HG03521 (cell line): ENCODE measurements around the gene INSM2.

ENCODE experiments used
- ATAC-seq: cut with Tn5 transposase; IDR thresholded peaks from one replicate; pipeline ENCODE4 v1.9.1; 2021; ENCODE audit warnings: mild to moderate bottlenecking, moderate library complexity; ENCODE audit not compliant: unreplicated experiment

INSM2 gene, protein sequence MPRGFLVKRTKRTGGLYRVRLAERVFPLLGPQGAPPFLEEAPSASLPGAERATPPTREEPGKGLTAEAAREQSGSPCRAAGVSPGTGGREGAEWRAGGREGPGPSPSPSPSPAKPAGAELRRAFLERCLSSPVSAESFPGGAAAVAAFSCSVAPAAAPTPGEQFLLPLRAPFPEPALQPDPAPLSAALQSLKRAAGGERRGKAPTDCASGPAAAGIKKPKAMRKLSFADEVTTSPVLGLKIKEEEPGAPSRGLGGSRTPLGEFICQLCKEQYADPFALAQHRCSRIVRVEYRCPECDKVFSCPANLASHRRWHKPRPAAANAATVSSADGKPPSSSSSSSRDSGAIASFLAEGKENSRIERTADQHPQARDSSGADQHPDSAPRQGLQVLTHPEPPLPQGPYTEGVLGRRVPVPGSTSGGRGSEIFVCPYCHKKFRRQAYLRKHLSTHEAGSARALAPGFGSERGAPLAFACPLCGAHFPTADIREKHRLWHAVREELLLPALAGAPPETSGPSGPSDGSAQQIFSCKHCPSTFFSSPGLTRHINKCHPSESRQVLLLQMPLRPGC

GRCh38 chr14:35533357-35534207 is at the start of gene INSM2:
Gene INSM2 (plus strand): TSS chr14:35534164. CDS start chr14:35534253, 89 bp downstream.
- peak; percentile 65 for ATAC-seq

GRCh38 chr14:35492569-35493014 is 41.4 kb upstream of the INSM2 start:
- no peak for ATAC-seq

DNA sequence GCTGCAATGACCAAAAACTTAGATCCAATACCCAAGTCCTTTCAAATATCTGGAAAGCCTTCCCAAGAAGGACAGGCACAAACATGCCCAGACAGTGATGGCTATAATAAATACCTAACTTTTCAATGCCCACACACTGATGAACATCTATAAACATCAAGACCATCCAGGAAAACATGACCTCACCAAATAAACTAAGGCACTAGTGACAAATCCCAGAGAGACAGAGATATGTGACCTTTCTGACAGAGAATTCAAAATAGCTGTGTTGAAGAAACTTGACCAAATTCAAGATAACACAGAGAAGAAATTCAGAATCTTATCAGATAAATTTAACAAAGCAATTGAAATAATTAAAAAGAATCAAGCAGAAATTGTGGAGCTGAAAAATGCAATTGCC is 38.7 kb upstream of the INSM2 start:
- ATAC-seq = no peak

- ATAC-seq = no peak
Measured at GRCh38 chr14:35499180-35499579, 34.8 kb upstream of the INSM2 start.

DNA sequence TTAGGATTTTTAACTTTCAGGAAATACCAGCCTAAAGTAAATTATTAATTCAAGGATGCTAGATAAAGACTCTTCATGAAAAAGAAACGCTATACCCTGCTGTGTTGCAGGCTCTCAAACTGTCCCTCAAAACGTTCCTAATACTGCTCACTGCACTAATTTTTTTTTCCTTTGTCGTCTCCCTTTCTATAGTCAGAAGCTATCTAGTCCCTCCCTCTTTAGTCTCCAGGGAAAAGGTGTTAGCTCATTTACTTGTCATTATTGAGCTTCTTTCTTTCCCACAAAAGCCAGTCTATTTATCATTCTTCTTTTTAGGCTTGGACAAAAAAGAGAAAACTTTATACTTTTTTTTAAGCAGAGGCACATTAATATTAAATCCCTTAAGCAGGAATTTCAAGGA is 30.3 kb upstream of the INSM2 start:
- no peak for ATAC-seq

DNA sequence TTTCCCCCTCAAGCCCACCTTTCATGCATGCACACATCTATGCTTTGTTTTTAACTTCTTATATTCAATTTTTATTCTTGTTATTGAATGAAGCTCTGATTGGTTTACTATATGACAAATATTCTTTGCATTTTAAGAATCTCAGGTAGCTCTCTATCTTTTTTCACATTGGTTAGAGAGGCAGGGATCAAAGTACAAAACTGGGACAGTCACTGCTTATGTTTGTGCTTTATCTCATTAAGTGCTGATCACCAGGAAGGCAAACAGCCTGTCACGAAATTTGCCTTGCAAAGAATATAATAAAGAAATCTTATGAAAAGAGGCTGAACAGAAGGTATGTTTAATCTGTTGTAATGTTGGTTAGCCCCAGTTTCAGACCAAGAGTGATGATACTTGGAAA is 29.7 kb upstream of the INSM2 start:
- no peak for ATAC-seq

GRCh38 chr14:35506461-35506860 is 27.5 kb upstream of the INSM2 start:
- no peak for ATAC-seq

DNA sequence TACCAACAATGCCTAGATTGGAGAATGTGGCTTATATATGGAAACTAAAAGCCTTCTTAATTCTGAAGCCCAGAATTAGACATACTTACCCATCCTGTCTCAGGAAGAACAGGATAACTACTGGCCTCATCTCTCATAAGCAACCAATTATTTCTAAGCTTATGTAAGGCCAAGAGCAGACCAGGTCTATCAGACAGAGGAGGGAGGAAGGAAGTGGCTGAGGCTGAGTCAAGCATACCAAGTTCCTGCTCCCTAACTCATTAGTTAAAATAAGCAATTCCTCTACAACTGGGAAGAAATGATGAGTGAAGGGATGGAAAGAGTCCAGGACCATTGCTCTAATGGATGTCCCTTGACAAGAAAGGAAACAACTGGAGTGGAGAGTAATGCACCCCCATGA is 27.0 kb upstream of the INSM2 start:
- ATAC-seq = no peak

DNA sequence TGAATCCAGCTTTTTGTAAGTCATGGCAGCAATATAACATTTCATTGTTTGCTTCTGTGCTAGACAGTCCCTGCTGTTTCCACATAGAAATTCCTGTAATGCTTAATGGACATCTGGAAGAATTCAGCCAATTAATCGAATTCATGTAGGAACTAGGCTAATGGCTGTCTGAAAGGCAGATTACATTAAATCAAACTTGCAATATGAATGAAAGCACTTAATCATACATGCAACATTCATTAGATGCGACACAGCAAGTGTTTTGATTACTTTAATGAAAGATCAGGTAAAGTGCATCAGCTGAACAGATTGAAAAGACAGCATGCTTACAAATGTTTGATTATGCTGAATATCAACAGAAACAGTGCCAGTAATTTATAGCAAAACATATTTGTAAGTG is 24.1 kb upstream of the INSM2 start:
- ATAC-seq = no peak

DNA sequence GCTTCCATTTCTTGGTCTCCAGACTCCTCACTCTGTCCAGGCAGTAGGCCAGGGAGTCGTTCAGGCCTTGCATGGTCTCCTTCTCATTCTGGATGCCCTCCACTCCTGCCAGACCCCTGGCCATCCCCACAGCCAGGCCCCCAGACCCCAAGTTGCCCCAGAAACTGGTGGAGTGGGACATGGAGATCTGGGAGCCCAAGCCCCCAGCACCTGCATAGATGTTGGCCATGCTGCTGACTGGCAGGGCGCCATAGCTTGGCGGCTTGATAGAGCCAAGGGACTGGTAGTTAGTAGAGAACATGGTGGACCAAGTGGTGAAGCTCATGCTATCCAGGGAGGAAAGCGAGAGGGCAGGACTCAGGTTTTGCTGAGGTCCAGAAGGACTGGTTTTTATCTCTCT is 21.2 kb upstream of the INSM2 start:
- ATAC-seq = no peak

GRCh38 chr14:35515916-35516315 is 18.0 kb upstream of the INSM2 start:
- ATAC-seq = no peak

DNA sequence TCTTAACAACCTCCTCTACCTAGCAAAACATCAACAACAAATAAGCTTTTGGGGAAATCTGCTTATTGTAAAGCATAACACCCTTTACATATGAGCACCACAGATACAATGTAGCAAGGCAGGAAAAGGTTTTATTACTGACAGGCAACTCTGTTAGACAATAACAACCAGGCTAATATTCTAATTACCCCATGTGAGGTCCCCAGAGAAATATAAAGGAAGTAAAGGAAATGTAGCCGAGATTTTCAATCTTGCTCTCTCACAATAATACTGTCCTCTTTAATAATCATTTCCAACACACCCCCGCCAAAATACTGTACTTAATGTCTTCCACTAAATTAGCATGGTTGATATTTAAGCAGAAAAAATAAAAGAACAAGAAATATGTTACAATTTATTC is 14.0 kb upstream of the INSM2 start:
- no peak for ATAC-seq

- no peak for ATAC-seq
Measured at GRCh38 chr14:35525695-35526094, 8.3 kb upstream of the INSM2 start.

- ATAC-seq = no peak
Measured at GRCh38 chr14:35526962-35527361, 7.0 kb upstream of the INSM2 start.

GRCh38 chr14:35531960-35532747 is 1.8 kb upstream of the INSM2 start:
- ATAC-seq = no peak

GRCh38 chr14:35532783-35533356 is 1.1 kb upstream of the INSM2 start:
- no peak for ATAC-seq

- ATAC-seq = peak; percentile 4
Measured at GRCh38 chr14:35534208-35534872, 376 bp downstream of the INSM2 start.

GRCh38 chr14:35534873-35535482 is 1.0 kb downstream of the INSM2 start:
- peak; percentile 66 for ATAC-seq

- peak; percentile 5 for ATAC-seq
Measured at GRCh38 chr14:35535483-35536112, 1.6 kb downstream of the INSM2 start.
